Loucy (cell line): ENCODE measurements around the gene PAPPA2.

Experiments used
- EZH2phosphoT487 ChIP-seq: fragments of 200-600 bp; IDR thresholded peaks from 2 replicates; pipeline ENCODE4 v1.6.1; 2018; ENCODE audit warnings: antibody characterized with exemption, mild to moderate bottlenecking, moderate library complexity, borderline replicate concordance
- TF ChIP-seq, protein P1 (sequence below): fragments of 200-600 bp; sonication (generic); conservative IDR thresholded peaks from 2 replicates; pipeline ENCODE4 v1.5.1; 2014; ENCODE audit warnings: mild to moderate bottlenecking, antibody characterized with exemption, low read length

DNA sequence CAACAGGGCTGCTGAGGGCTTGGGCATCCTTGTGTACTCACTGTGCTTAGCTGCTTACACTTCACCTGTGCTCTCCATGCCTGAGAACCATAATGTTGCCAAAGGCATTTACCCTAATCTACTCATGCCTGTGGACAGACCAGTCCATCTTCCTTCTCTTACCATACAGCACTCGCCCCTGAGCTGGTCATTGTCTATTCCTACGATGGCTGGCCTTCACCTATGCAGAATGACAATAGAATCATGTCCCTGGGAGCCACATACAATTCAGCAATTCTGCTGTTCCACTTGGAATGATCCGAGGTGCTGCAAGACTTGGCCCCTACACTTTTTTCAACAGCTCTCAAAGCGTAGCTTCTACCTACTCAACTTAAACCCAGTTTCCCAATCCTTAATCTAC lies 96.5 kb downstream of the PAPPA2 start:
- TF ChIP-seq, protein P1, sequence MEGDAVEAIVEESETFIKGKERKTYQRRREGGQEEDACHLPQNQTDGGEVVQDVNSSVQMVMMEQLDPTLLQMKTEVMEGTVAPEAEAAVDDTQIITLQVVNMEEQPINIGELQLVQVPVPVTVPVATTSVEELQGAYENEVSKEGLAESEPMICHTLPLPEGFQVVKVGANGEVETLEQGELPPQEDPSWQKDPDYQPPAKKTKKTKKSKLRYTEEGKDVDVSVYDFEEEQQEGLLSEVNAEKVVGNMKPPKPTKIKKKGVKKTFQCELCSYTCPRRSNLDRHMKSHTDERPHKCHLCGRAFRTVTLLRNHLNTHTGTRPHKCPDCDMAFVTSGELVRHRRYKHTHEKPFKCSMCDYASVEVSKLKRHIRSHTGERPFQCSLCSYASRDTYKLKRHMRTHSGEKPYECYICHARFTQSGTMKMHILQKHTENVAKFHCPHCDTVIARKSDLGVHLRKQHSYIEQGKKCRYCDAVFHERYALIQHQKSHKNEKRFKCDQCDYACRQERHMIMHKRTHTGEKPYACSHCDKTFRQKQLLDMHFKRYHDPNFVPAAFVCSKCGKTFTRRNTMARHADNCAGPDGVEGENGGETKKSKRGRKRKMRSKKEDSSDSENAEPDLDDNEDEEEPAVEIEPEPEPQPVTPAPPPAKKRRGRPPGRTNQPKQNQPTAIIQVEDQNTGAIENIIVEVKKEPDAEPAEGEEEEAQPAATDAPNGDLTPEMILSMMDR, result no peak
- TF ChIP-seq EZH2phosphoT487, result no peak
